OCI-LY1 (cell line): Measurements from ENCODE around the gene DGKD.

ENCODE experiments used
- H2AFZ ChIP-seq: fragments of 200-600 bp; sonication (generic), shearing (Covaris generic); 2 replicates; pipeline ENCODE4 v1.6.0; 2014; ENCODE audit warnings: antibody characterized with exemption, mild to moderate bottlenecking, low read length
- H3F3A ChIP-seq: fragments of 200-600 bp; sonication (generic), shearing (Covaris generic); 2 replicates; pipeline ENCODE4 v1.6.0; 2014; ENCODE audit warnings: mild to moderate bottlenecking, antibody characterized with exemption, low read length, moderate library complexity; ENCODE audit not compliant: insufficient read depth
- H3K27ac ChIP-seq: fragments of 200-600 bp; sonication (generic); 2 replicates; pipeline ENCODE4 v1.5.1; 2014; ENCODE audit warnings: low read length, mixed run types, mild to moderate bottlenecking, low read depth; ENCODE audit not compliant: poor library complexity, severe bottlenecking
- H3K27me3 ChIP-seq: fragments of 200-600 bp; sonication (generic); 2 replicates; pipeline ENCODE4 v1.6.0; 2014; ENCODE audit warnings: antibody characterized with exemption, mild to moderate bottlenecking, low read length, moderate library complexity; ENCODE audit not compliant: insufficient read depth
- H3K36me3 ChIP-seq: fragments of 200-600 bp; sonication (generic); 2 replicates; pipeline ENCODE4 v1.6.1; 2014; ENCODE audit warnings: mild to moderate bottlenecking, antibody characterized with exemption, low read length, moderate library complexity, mixed read lengths; ENCODE audit not compliant: insufficient read depth
- H3K4me1 ChIP-seq: fragments of 200-600 bp; sonication (generic); 2 replicates; pipeline ENCODE4 v1.5.1; 2014; ENCODE audit warnings: mild to moderate bottlenecking, low read length, moderate library complexity; ENCODE audit not compliant: insufficient read depth, severe bottlenecking
- H3K4me2 ChIP-seq: fragments of 200-600 bp; sonication (generic), shearing (Covaris generic); 2 replicates; pipeline ENCODE4 v1.6.1; 2014; ENCODE audit warnings: low read length
- H3K4me3 ChIP-seq: fragments of 200-600 bp; sonication (generic); 2 replicates; pipeline ENCODE4 v1.5.1; 2014; ENCODE audit warnings: low read length, low read depth, mild to moderate bottlenecking, mixed read lengths; ENCODE audit not compliant: poor library complexity, severe bottlenecking
- H3K79me2 ChIP-seq: fragments of 200-600 bp; shearing (Covaris generic); 2 replicates; pipeline ENCODE4 v1.6.1; 2016; ENCODE audit warnings: mixed run types, low read length, mixed read lengths; ENCODE audit not compliant: insufficient read depth
- H3K9ac ChIP-seq: fragments of 200-600 bp; sonication (generic), shearing (Covaris generic); 2 replicates; pipeline ENCODE4 v1.6.1; 2014; ENCODE audit warnings: mild to moderate bottlenecking, low read length, mixed read lengths
- H3K9me2 ChIP-seq: fragments of 200-600 bp; sonication (generic), shearing (Covaris generic); 2 replicates; pipeline ENCODE4 v1.6.1; 2014; ENCODE audit warnings: low read depth, mild to moderate bottlenecking, low read length, mixed read lengths
- H3K9me3 ChIP-seq: fragments of 200-600 bp; shearing (Covaris generic); 2 replicates; pipeline ENCODE4 v1.6.1; 2014; ENCODE audit warnings: low read length, mixed read lengths
- H4K20me1 ChIP-seq: fragments of 200-600 bp; sonication (generic), shearing (Covaris generic); 2 replicates; pipeline ENCODE4 v1.6.0; 2016; ENCODE audit warnings: mild to moderate bottlenecking, low read length; ENCODE audit not compliant: insufficient read depth
- CTCF ChIP-seq: fragments of 200-600 bp; sonication (generic), shearing (Covaris generic); IDR thresholded peaks from 2 replicates; pipeline ENCODE4 v1.5.1; 2017; ENCODE audit warnings: mild to moderate bottlenecking, antibody characterized with exemption, low read length, moderate library complexity, mixed read lengths
- EZH2 ChIP-seq: fragments of 200-600 bp; sonication (generic), shearing (Covaris generic); IDR thresholded peaks from 2 replicates; pipeline ENCODE4 v1.8.0; 2017; ENCODE audit warnings: borderline replicate concordance, mixed run types, mild to moderate bottlenecking, antibody characterized with exemption, low read length, moderate library complexity, mixed read lengths

DGKD gene

GRCh38 chr2:233349005-233349998 is 5.0 kb upstream of the DGKD start:
- Histone ChIP-seq H3K9ac (no peak overlapping the region), H3K4me3 (no peak overlapping the region), H2AFZ (no peak overlapping the region), H3K27me3 (no peaks in the 10 kb centered on the region; the same call in 1 of the 2 replicates), H3K9me2 (no peaks in the 10 kb centered on the region), H3F3A (no peaks in the 10 kb centered on the region), H3K79me2 (no peaks in the 10 kb centered on the region), H4K20me1 (no peaks in the 10 kb centered on the region), H3K4me1 (peaks cover 12% of the 10 kb centered on the region), H3K36me3 (no peaks in the 10 kb centered on the region), H3K9me3 (no peaks in the 10 kb centered on the region), H3K4me2 (no peak overlapping the region), H3K27ac (no peak overlapping the region)
- no peak for TF ChIP-seq CTCF
- no peak for TF ChIP-seq EZH2

- Histone ChIP-seq H3K4me3 (no peak overlapping the region), H3K79me2 (no peaks in the 10 kb centered on the region), H3F3A (no peaks in the 10 kb centered on the region), H3K27me3 (no peaks in the 10 kb centered on the region; the same call in 1 of the 2 replicates), H3K36me3 (peaks cover 3% of the 10 kb centered on the region; the same call in 1 of the 2 replicates), H3K4me1 (peaks cover 20% of the 10 kb centered on the region), H2AFZ (no peak overlapping the region), H3K9me3 (no peaks in the 10 kb centered on the region), H3K9me2 (no peaks in the 10 kb centered on the region), H3K9ac (no peak overlapping the region), H4K20me1 (no peaks in the 10 kb centered on the region), H3K27ac (no peak overlapping the region), H3K4me2 (no peak overlapping the region)
- TF ChIP-seq EZH2 (no peak), CTCF (no peak)
Measured at GRCh38 chr2:233350708-233351107, 3.6 kb upstream of the DGKD start.

GRCh38 chr2:233351423-233351822 is 2.9 kb upstream of the DGKD start:
- no peaks in the 10 kb centered on the region for H3K9me2 ChIP-seq

More at GRCh38 chr2:233351423-233351822, 2.9 kb upstream of the DGKD start:
- Histone ChIP-seq H3K27me3 (no peaks in the 10 kb centered on the region; the same call in 1 of the 2 replicates), H3K79me2 (no peaks in the 10 kb centered on the region), H3K27ac (no peak overlapping the region), H2AFZ (no peak overlapping the region), H3F3A (no peaks in the 10 kb centered on the region), H4K20me1 (0 out of 2 replicates have a peak, but pooled peaks cover 2% of the 10 kb centered on the region), H3K4me3 (no peak overlapping the region), H3K4me1 (peaks cover 27% of the 10 kb centered on the region), H3K4me2 (no peak overlapping the region), H3K9ac (no peak overlapping the region), H3K36me3 (peaks cover 7% of the 10 kb centered on the region; the same call in 1 of the 2 replicates), H3K9me3 (no peaks in the 10 kb centered on the region)
- TF ChIP-seq EZH2 (no peak), CTCF (no peak)
